OCI-LY3 (cell line): Measurements from ENCODE around the gene PRPF39.

ENCODE experiments used
- EZH2phosphoT487 ChIP-seq: fragments of 200-600 bp; shearing (Covaris generic); IDR thresholded peaks from 2 replicates; pipeline ENCODE4 v1.6.1; 2018; ENCODE audit warnings: antibody characterized with exemption, mixed run types, low read depth
- TF ChIP-seq, protein P1 (sequence below): fragments of 200-600, 300-600 bp; sonication (generic); IDR thresholded peaks from 2 replicates; pipeline ENCODE4 v1.5.1; 2014; ENCODE audit warnings: antibody characterized with exemption, low read length, low read depth

DNA sequence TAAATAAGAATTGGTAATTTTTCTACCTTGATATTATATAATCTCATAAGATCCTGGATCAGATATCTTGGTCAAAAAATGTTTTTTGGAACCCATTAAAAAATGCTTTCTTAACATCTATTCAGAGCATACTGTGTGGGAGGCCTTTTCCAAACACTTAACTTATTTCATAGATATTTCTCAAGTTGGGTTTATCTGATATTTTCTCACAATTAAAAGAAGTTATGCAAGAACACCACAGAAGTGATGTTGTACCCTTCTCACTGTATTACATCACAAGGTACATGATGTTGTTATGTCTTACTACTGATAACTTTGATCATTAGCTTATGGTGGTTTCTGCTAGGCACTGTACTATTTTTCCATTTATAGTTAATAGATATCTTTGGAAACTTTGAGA, 23.4 kb upstream of the PRPF39 start:
- TF ChIP-seq, protein P1, sequence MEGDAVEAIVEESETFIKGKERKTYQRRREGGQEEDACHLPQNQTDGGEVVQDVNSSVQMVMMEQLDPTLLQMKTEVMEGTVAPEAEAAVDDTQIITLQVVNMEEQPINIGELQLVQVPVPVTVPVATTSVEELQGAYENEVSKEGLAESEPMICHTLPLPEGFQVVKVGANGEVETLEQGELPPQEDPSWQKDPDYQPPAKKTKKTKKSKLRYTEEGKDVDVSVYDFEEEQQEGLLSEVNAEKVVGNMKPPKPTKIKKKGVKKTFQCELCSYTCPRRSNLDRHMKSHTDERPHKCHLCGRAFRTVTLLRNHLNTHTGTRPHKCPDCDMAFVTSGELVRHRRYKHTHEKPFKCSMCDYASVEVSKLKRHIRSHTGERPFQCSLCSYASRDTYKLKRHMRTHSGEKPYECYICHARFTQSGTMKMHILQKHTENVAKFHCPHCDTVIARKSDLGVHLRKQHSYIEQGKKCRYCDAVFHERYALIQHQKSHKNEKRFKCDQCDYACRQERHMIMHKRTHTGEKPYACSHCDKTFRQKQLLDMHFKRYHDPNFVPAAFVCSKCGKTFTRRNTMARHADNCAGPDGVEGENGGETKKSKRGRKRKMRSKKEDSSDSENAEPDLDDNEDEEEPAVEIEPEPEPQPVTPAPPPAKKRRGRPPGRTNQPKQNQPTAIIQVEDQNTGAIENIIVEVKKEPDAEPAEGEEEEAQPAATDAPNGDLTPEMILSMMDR: no peak
- TF ChIP-seq EZH2phosphoT487: no peak
